Activated CD8-positive, alpha-beta memory T cell treated with anti-CD3 and anti-CD28 coated beads, Interleukin-2, amount 10 ng/mL, durations not matched to agents 7 days and 5 days (primary cell): ENCODE results near the gene DUSP12. TPM values are rescaled to one million over a fixed set of nuclear protein-coding genes. Genes with fewer than 3 reads are reported as not detected.
A peak's percentile ranks its signal among the peaks of the same experiment; 100 is the strongest.
"Not testable (repeated sequence)": the region's sequence is repeated elsewhere in the genome, so short reads cannot be mapped to it uniquely, and the experiment has no call there.

Source experiments
- ATAC-seq: fragments of 150-1000 bp; cut with Tn5 transposase; one replicate; pipeline ENCODE4 v1.10.0; 2021; ENCODE audit warnings: moderate library complexity
- CTCF ChIA-PET: fragments of 350-600 bp; sonication (Branson Sonifier 250); formaldehyde crosslinking; loops from one replicate; lab custom pipeline; 2021; ENCODE audit warnings: antibody characterized with exemption; lab: Charles Lee
- DNase-seq: peaks from one replicate; pipeline ENCODE4 v3.0.0-alpha.2; 2020
- H3K27ac Mint-ChIP-seq: one replicate; pipeline ENCODE4 v1.8.0; 2021; ENCODE audit warnings: mild to moderate bottlenecking, mixed read lengths
- H3K27me3 Mint-ChIP-seq: one replicate; pipeline ENCODE4 v1.8.0; 2021; ENCODE audit warnings: mixed read lengths
- H3K36me3 Mint-ChIP-seq: one replicate; pipeline ENCODE4 v1.8.0; 2021; ENCODE audit warnings: mild to moderate bottlenecking, mixed read lengths
- H3K4me1 Mint-ChIP-seq: one replicate; pipeline ENCODE4 v1.8.0; 2021; ENCODE audit warnings: mixed read lengths
- H3K4me3 Mint-ChIP-seq: one replicate; pipeline ENCODE4 v1.8.0; 2021; ENCODE audit warnings: mild to moderate bottlenecking, moderate library complexity, mixed read lengths
- H3K9me3 Mint-ChIP-seq: one replicate; pipeline ENCODE4 v1.8.0; 2022; ENCODE audit warnings: low read depth, mixed read lengths
- total RNA-seq, 2 experiments: library from RNA; stranded (reverse); gene quantifications; one replicate each; pipeline ENCODE4 v1.2.3, GENCODE V29; 2021

DUSP12 gene
- total RNA-seq, 2 experiments from 2014 or later, result 27.2 to 34.5 TPM

DNA sequence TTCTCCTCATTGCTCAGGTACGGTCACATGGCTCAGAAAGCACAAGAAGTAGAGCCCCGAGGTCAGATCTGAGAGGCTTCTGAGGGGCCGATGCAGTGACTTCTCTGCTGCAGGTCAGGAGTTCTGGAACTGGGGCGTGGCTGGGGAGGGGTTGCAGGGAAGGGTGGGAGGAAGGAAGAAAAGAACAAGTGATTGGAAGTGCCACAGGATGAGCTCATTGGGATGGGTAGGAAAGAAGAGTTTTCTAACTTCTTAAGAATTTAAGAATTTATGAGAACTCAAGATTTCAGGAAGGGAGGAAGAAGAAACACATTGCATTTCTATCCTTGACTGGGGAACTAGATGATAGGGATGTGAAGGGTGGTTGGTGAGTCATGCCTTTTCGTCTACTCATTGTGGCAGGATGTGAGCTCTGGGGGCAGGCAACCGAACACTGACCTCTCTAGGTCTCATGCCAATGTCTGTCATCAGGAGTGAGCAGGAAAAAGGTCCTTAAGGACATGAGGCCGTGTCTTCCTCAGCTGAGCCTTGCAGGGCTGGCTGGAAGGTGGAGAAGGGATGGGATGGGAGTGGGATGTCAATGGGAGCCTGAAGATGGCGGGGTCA is 27.7 kb upstream of the DUSP12 start:
- ATAC-seq (no peak), DNase-seq (no peak)
- no peaks in the 10 kb centered on the region for H3K9me3 Mint-ChIP-seq
- H3K27ac Mint-ChIP-seq, result no peak overlapping the region
- peaks cover 1% of the 10 kb centered on the region for H3K36me3 Mint-ChIP-seq
- H3K4me3 Mint-ChIP-seq, result no peak overlapping the region
- peaks cover 29% of the 10 kb centered on the region for H3K4me1 Mint-ChIP-seq
- H3K27me3 Mint-ChIP-seq, result peaks cover 37% of the 10 kb centered on the region
- CTCF ChIA-PET, result no interaction called here

DNA sequence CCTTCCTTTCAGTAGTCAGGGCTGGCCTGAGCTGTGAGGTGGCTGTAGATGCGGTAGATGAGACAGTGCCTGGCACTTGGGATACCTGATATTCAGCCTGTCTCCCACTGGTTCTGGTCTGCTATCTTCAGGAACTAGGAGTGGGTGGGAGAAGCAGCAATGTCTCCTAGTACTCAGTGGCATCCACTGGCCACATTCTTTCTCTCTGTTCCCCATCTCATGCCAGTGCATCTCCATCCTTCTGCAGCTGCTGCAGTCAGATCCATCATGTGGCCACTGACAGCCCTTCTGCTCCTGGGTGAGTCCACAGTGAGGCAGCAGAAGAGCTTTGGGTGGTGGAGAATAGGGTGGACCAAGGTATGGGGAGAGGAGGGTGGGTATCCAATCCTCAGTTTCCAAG is 27.2 kb upstream of the DUSP12 start:
- no peak overlapping the region for H3K27ac Mint-ChIP-seq
- ATAC-seq (no peak), DNase-seq (no peak)
- H3K9me3 Mint-ChIP-seq, result no peaks in the 10 kb centered on the region
- CTCF ChIA-PET, result no interaction called here
- peaks cover 30% of the 10 kb centered on the region for H3K4me1 Mint-ChIP-seq
- H3K4me3 Mint-ChIP-seq, result no peak overlapping the region
- peaks cover 34% of the 10 kb centered on the region for H3K27me3 Mint-ChIP-seq
- H3K36me3 Mint-ChIP-seq, result peaks cover 1% of the 10 kb centered on the region

DNA sequence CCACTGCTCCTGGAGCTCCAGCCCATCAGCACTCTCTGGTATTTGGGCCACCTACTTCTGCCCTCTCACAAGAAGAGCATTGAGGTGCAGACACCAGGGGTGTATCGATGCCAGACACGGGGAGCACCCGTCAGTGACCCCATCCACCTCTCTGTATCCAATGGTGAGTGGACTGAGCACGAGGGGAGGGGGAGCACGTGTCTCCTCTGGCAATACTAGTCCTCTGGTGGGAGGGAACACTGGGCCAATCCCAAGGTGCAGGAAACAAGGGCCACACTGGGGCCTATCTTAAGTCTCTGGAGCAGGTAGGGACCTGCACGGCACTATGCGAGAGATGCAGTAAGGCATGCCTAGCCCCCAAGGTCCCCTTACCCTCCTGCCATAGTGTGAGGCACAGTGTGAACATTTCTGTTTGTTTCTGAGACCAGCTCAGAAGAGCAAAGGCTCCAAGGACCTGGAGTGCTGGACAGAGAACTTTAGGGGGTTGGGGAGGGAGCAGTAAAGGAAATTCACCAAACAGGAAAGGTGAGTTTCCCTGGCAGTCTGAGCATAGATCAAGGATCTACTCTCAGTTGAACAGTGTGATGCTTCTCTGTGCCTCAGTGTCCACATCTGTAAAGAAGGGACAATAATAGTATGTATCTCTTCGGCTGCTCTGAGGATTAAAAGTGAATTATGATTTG is 26.0 kb upstream of the DUSP12 start:
- Mint-ChIP-seq H3K9me3 (no peaks in the 10 kb centered on the region), H3K36me3 (peaks cover 1% of the 10 kb centered on the region), H3K4me3 (no peak overlapping the region), H3K27ac (no peak overlapping the region), H3K27me3 (peaks cover 41% of the 10 kb centered on the region), H3K4me1 (peaks cover 39% of the 10 kb centered on the region)
- CTCF ChIA-PET, result no interaction called here
- no peak for ATAC-seq
- DNase-seq, result no peak

DNA sequence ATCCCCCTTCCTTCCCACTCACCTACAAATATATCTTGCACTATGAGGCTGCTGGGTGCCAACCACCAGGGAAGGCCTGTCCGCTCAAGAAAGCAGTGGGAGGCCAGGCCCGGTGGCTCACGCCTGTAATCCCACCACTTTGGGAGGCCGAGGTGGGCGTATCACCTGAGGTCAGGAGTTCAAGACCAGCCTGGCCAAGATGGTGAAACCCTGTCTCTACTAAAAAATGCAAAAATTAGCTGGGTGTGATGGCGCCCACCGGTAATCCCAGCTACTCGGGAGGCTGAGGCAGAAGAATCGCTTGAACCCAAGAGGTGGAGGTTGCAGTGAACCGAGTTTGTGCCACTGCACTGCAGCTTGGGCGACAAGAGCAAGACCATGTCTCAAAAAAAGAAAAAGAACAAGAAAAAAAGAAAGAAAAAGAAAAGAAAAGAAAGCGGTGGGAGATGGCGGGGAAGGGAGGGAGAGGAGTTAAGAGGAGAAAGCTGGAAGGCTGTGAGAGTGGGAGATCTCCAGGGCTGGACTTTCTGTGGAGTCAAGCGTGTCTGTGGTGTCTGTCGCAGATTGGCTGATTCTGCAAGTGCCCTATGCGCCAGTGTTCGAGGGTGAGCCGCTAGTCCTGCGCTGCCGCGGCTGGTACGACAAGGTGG is 24.2 kb upstream of the DUSP12 start:
- Mint-ChIP-seq H3K4me3 (peak overlapping the region; percentile 79), H3K4me1 (peaks cover 48% of the 10 kb centered on the region), H3K27ac (peak overlapping the region; percentile 82), H3K27me3 (peaks cover 48% of the 10 kb centered on the region)
- not testable (repeated sequence) for H3K9me3 Mint-ChIP-seq, ATAC-seq, H3K36me3 Mint-ChIP-seq, DNase-seq
- CTCF ChIA-PET, result interaction anchor here (0.5 to 6.1 kb wide), 6 partner anchors 9 to 537 kb away, joined by 3 to 118 read pairs (median 5); no protein-coding TSS in a partner anchor

DNA sequence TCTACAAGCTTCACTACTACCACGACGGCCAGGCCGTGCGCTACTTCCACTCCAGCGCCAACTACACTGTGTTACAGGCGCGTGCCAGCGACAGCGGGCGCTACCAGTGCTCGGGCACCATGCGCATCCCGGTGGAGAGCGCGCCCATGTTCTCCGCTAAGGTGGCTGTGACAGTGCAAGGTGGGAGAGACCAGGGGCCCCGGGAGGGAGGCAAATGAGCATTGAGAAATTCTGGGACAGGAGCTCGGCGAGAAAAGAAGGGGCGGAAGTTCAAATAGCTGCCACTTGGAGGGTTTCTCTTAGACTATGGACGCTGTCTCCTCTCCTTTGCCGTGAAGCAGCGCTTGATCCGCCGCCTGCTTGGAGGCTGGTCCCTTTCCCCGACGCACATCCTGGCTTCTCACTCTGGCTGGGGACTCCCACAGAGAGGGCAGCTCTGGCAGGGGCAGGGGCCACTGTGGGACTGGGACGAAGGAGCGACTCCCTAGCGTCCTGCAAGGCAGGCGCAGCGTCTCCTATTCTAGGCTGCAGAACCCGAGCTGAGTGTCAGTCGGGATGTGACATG is 23.6 kb upstream of the DUSP12 start:
- H3K4me1 Mint-ChIP-seq, result peaks cover 54% of the 10 kb centered on the region
- H3K27me3 Mint-ChIP-seq, result peaks cover 54% of the 10 kb centered on the region

DNA sequence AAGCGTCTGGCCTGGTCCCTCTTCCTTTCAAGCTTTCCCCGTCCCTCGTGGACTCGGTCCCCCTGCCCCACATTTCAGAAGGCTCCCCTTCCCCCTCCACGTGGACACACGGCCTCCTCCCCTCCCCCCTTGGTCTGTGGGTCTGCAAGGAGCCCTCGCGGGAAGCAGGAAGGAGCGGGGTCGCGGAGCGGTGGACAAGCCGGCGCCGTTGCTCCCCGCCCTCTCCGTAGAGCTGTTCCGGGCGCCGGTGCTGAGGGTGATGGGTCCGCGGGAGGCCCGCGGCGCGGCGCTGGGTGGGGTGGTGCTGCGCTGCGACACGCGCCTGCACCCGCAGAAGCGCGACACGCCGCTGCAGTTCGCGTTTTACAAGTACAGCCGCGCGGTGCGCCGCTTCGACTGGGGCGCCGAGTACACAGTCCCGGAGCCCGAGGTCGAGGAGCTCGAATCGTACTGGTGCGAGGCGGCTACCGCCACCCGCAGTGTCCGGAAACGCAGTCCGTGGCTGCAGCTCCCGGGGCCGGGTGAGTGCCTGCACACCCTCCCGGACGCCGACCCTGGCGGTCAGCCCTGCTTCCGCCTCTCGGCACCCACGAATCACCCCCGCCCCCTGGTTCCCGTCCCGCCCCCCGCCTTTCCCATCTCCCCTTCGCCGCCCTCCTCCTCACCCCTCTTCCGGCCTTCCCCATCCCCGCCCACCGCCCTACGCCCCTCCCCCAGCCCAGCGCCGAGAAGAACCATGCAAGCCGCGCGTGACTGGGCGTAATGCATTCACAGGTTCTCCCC is 22.9 kb upstream of the DUSP12 start:
- Mint-ChIP-seq H3K4me1 (peaks cover 57% of the 10 kb centered on the region), H3K36me3 (no peaks in the 10 kb centered on the region), H3K4me3 (peak overlapping the region; percentile 79), H3K27me3 (peaks cover 61% of the 10 kb centered on the region), H3K9me3 (no peaks in the 10 kb centered on the region), H3K27ac (peak overlapping the region; percentile 89)
- ATAC-seq (peak; percentile 71), DNase-seq (peak; percentile 84)
- CTCF ChIA-PET, result interaction anchor here (0.8 to 6.1 kb wide), 9 partner anchors 8 to 244 kb away, joined by 3 to 118 read pairs (median 4); partner anchors contain the start of gene DUSP12

More for the DNA sequence above, 23.6 kb upstream of the DUSP12 start:
- Mint-ChIP-seq H3K27ac (peak overlapping the region; percentile 82), H3K9me3 (no peaks in the 10 kb centered on the region), H3K36me3 (no peaks in the 10 kb centered on the region), H3K4me3 (peak overlapping the region; percentile 79)
- CTCF ChIA-PET, result interaction anchor here (0.5 to 6.1 kb wide), 10 partner anchors 9 to 538 kb away, joined by 3 to 118 read pairs (median 4); partner anchors contain the start of gene DUSP12
- peak; percentile 57 for DNase-seq
- ATAC-seq, result peak; percentile 35

DNA sequence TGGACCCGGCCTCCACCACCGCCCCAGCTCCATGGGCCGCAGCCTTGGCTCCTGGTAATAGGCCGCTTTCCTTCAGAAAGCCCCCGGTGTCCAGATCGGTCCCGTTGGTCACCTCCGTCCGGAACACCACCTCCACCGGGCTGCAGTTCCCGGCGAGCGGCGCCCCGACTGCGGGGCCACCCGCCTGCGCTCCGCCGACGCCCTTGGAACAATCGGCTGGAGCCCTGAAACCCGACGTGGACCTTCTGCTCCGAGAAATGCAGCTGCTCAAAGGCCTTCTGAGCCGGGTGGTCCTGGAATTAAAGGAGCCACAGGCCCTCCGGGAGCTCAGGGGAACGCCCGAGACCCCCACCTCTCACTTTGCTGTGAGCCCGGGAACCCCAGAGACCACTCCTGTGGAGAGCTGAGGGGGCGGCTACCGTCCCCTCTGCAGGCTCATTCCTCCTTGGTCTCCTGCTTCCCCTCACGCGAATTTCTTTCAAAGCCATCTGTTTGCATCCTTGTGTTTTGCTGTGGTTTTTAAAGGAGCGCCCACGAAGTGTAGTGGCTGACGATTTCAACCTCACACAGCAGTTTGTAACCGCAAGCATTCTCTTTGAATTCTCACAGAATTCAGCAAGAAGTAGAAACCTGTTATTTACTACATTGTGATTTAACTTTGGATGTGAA is 22.2 kb upstream of the DUSP12 start:
- ATAC-seq (peak; percentile 11), DNase-seq (peak; percentile 71)
- CTCF ChIA-PET, result interaction anchor here (0.8 to 6.1 kb wide), 6 partner anchors 12 to 79 kb away, joined by 3 to 118 read pairs (median 5); partner anchors contain the start of gene DUSP12
- peak overlapping the region; percentile 79 for H3K4me3 Mint-ChIP-seq
- H3K4me1 Mint-ChIP-seq, result peaks cover 50% of the 10 kb centered on the region
- peaks cover 60% of the 10 kb centered on the region for H3K27me3 Mint-ChIP-seq
- no peaks in the 10 kb centered on the region for H3K36me3 Mint-ChIP-seq
- H3K9me3 Mint-ChIP-seq, result no peaks in the 10 kb centered on the region
- H3K27ac Mint-ChIP-seq, result peak overlapping the region; percentile 89

DNA sequence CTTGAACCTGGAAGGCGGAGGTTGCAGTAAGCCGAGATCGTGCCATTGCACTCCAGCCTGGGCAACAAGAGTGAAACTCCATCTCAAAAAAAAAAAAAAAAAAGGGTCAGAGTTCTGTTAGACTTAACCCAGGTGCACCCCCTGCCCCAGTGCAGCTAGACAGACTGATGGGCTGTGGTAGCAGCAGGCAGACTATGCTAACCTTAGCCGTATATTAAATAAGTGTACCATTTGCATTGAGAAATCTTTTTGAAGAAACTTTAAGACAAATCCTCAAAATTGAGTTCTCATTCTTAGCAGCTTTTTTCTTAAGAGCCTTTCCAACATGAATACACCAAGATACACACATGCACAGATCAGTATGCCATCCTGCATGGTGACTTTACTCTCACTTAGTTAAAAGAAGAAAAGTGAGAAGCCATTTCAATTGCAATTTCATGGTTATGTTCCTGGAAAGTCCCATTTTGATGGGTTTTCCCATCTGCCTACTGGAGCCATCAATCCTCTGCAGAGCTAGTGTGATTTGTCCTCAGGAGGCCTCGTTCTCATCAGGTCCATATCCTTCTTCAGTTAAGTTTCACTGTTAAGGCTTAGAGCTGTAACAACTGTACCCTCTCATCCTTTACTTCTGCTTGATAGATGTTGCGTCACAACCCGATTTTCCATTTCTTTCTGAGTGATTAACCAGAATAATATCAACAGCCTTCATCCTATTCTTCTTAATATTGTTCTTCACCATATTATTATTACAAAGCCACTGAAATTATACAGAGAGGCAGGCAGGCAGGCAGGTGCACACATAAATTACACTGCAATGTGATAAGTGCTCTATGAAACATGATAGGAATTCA is 21.0 kb upstream of the DUSP12 start:
- H3K27me3 Mint-ChIP-seq, result peaks cover 61% of the 10 kb centered on the region
- H3K36me3 Mint-ChIP-seq, result no peaks in the 10 kb centered on the region
- CTCF ChIA-PET, result interaction anchor here (1.6 to 6.1 kb wide), 2 partner anchors 12 to 13 kb away, joined by 5 to 118 read pairs; no protein-coding TSS in a partner anchor
- no peak overlapping the region for H3K27ac Mint-ChIP-seq
- no peak overlapping the region for H3K4me3 Mint-ChIP-seq
- DNase-seq (no peak), ATAC-seq (no peak)
- no peaks in the 10 kb centered on the region for H3K9me3 Mint-ChIP-seq
- H3K4me1 Mint-ChIP-seq, result peaks cover 49% of the 10 kb centered on the region

DNA sequence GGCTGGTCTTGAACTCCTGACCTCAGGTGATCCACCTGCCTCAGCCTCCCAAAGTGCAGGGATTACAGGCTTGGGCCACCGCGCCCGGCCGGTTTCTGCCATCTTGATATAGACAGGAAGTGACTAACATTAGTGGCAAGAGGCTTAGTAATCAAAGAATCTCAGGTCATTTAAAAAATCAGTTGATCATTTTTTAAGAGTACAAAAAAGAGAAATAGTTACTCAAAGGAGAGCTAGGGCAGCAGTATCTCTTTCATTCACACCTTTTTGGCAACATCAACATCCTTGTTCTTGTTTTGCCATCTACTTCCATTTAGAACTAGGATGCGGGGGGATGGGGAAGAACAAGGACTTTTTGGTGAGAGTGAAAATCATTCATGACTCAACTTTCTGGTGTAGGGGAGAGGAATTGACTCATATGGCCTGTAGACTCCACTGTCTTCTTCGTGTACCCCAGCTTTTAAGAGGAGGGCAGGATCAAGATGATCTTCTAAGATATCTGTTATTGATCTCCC is 19.5 kb upstream of the DUSP12 start:
- Mint-ChIP-seq H3K36me3 (no peaks in the 10 kb centered on the region), H3K27ac (peak overlapping the region; percentile 69), H3K4me3 (peak overlapping the region; percentile 8), H3K9me3 (no peaks in the 10 kb centered on the region), H3K27me3 (peaks cover 60% of the 10 kb centered on the region), H3K4me1 (peaks cover 49% of the 10 kb centered on the region)
- ATAC-seq, result peak; percentile 22
- no peak for DNase-seq
- CTCF ChIA-PET, result interaction anchor here (1.4 to 6.1 kb wide), 3 partner anchors 10 to 18 kb away, joined by 3 to 118 read pairs (median 5); no protein-coding TSS in a partner anchor

DNA sequence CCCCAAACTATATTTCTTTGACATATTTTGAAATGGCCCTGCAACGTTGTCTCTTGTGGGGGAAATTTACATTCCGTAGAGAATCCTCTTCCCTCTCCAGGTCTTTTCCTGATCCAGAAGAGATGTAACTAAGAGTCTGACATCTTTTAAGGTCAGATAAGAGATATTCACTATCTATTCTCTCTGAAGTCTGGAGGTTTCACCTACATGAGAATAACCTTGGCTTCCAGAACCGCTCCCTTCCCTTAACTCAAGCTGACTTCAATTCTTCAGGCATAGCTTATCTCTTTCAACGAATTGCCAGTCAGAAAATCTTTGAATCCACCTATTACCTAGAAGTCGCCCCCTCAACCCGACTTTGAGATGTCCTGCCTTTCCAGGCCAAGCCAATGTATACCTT is 18.3 kb upstream of the DUSP12 start:
- no peak for ATAC-seq
- CTCF ChIA-PET, result no interaction called here
- Mint-ChIP-seq H3K4me1 (peaks cover 48% of the 10 kb centered on the region), H3K9me3 (no peaks in the 10 kb centered on the region), H3K4me3 (no peak overlapping the region), H3K27ac (peak overlapping the region; percentile 10), H3K36me3 (no peaks in the 10 kb centered on the region), H3K27me3 (peaks cover 53% of the 10 kb centered on the region)
- no peak for DNase-seq

DNA sequence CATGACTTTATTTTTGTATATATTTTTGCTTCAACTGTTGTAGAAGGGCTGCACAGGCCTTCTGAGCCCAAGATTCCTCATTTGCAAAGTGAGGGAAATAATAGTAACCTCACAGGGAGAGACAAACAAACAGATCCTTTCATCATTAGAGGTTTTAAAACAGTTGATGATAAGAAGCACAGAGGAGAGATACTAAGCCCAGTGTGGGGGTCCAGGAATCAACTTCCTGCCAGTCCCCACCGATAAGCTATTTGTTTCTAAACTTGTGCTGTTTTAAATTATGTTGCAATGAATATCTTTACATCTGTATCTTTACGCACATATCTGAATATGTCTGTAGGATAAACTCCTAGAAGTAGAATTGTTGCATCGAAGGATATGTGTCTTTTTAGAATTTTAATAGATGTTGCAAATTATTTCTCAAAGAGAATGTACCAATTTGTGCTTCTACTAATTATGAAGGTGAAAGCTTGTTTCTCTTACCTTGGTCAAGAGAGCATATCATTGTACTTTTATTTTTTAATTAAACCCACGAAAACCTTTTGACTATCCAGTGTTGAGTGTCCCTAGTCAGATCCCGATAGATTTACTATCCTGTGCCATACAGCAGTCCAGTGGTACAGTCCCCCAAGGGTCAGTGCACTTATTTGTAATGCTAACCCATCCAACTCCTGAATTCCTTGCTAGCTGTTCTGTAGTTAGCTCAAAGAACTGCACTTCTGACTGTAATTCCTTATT is 17.4 kb upstream of the DUSP12 start:
- peaks cover 55% of the 10 kb centered on the region for H3K4me1 Mint-ChIP-seq
- H3K9me3 Mint-ChIP-seq, result no peaks in the 10 kb centered on the region
- CTCF ChIA-PET, result interaction anchor here (1.8 kb wide), 1 partner anchor 9 kb away, joined by 11 read pairs; no protein-coding TSS in a partner anchor
- no peak for ATAC-seq
- no peak overlapping the region for H3K4me3 Mint-ChIP-seq
- peaks cover 53% of the 10 kb centered on the region for H3K27me3 Mint-ChIP-seq
- H3K36me3 Mint-ChIP-seq, result no peaks in the 10 kb centered on the region
- H3K27ac Mint-ChIP-seq, result no peak overlapping the region
- DNase-seq, result no peak
